ENCODE measurements around the gene GJB2.

GJB2 gene

GRCh38 chr13:20148501-20149183, 44.1 kb downstream of the GJB2 start:
- FAIRE-seq (no peak), DNase-seq (ENCODE audit: insufficient read length, low spot score) (no peak)
- TF ChIP-seq POLR2A (IDR thresholded peaks at IDR 0.05; ENCODE audit: low read depth, low read length), result no peak

GRCh38 chr13:20146381-20146780, 46.4 kb downstream of the GJB2 start:
- no peak for TF ChIP-seq POLR2A (IDR thresholded peaks at IDR 0.05; ENCODE audit: low read depth, low read length)
- no peak for FAIRE-seq
- DNase-seq (ENCODE audit: insufficient read length, low spot score), result no peak

DNA sequence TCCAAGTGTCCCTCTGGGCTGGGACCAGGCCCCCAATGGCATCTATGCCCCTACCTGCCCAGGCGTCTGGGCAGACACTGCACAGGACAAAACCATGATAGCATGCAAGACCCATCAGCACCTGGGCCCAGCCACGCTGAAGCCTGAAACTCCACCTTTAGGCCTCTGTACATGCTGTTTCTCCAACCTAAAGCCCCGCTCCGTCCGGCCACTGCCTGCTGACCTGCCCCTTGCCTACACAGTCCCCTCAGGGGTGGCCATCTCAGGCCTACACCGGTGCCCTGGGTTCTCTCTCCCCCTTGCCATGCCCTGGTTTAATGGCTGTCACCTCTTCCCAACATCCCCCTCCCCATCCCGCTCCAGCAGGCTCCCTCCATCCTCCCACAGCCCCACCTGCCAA, 47.2 kb downstream of the GJB2 start:
- FAIRE-seq (no peak), DNase-seq (ENCODE audit: insufficient read length, low spot score) (no peak)
- TF ChIP-seq POLR2A (IDR thresholded peaks at IDR 0.05; ENCODE audit: low read depth, low read length), result no peak

DNA sequence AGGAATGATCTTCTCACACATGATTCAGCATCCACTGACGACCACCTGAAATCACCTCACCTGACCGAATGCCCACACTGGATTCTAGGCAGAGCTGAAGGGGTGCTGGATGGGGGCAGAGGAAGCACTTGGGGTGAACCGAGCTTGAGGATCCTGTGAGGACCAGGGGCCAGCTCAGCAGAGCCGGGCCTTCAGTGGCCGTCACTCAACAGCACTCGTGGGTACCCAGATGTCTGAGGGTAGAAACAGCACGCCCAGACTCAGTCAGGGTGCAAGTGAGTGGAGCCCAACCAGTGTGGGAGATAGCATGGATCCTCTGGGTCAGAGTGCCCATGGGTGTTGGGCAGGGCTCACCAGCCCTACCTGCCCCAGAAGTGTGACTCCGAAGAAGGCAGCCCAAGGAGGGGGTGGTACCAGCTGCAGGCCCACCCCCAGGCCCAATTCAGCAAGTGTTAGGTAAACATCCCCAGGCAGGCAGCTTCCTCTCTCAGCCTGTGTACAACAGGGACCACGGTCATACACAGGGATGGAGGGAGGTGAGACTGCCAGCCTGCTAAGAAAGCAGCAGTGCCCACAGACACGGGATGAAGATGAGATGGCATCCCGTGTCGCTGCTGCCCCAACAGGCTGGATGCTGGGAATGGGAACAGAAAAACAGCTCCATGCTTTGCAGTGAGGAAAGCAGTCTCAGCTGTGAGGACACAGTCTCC, 48.4 kb downstream of the GJB2 start:
- DNase-seq (ENCODE audit: insufficient read length, low spot score) (no peak), FAIRE-seq (no peak)
- TF ChIP-seq POLR2A (IDR thresholded peaks at IDR 0.05; ENCODE audit: low read depth, low read length), result no peak

- no peak for TF ChIP-seq POLR2A (IDR thresholded peaks at IDR 0.05; ENCODE audit: low read depth, low read length)
- FAIRE-seq, result no peak
- no peak for DNase-seq (ENCODE audit: insufficient read length, low spot score)
These were observed 49.7 kb downstream of the GJB2 start for GRCh38 chr13:20142927-20143480.

- DNase-seq (ENCODE audit: insufficient read length, low spot score), result no peak
- no peak for FAIRE-seq
- TF ChIP-seq POLR2A (IDR thresholded peaks at IDR 0.05; ENCODE audit: low read depth, low read length), result no peak
These were observed 50.5 kb downstream of the GJB2 start for GRCh38 chr13:20142023-20142926.

DNA sequence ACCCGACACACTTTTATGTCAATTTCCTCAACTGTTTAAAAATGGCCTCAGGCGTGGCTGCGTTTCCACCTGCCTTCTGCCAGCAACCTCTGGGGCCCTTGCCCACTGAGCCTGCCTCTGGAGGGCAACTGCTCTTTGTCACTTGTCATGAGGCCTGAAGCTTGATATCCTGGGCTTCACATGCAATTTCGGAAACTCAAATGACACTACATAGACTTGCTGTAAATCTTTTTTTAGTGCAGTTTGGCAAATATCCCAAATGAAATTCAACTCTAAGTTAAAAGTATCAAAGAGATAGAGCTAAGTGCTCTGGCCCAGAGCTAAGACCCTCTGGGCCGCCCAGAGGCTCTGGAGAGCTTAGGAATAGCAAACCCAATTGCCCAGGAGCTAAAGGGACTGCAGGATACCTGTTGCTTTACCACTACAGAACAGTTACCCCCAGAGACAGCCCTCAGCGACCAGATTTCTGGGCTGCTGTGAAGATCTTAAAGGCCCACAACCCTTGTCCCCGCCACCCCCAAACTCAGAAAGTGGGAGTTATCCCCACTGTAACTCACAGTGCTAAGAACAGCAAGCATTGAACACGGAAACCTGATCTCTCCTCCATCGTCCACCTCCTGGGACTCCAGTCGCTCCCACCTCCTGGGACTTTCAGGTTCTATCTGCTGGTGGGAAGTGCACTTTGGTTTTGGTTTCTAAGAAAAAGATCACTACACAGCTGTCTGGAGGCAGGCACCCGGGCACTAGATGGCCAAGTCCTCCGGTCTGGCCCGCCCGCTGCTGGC, 51.3 kb downstream of the GJB2 start:
- DNase-seq (ENCODE audit: insufficient read length, low spot score) (no peak), FAIRE-seq (no peak)
- TF ChIP-seq POLR2A (IDR thresholded peaks at IDR 0.05; ENCODE audit: low read depth, low read length), result no peak

DNA sequence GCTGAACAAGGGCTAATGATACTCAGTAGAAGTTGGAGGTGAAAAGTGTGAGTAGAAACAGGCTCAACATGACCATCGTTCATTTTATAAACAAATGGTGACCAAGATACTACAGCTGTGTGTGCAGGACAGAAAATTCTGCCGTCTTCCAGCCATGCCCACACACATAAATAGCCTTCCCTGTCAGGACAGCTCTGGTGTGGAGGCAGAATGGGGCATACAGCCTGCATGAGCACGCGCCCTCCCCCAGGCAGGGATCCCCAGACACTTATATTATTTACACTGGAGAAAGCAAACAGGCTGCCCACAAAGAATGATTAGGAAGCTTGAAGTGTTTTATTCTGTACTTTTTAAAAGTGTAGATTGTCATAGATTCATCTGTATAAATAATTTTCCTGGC, 52.3 kb downstream of the GJB2 start:
- FAIRE-seq (no peak), DNase-seq (ENCODE audit: insufficient read length, low spot score) (no peak)
- TF ChIP-seq POLR2A (IDR thresholded peaks at IDR 0.05; ENCODE audit: low read depth, low read length), result no peak

GRCh38 chr13:20137875-20138274, 54.9 kb downstream of the GJB2 start:
- FAIRE-seq (no peak), DNase-seq (ENCODE audit: insufficient read length, low spot score) (no peak)
- TF ChIP-seq POLR2A (IDR thresholded peaks at IDR 0.05; ENCODE audit: low read depth, low read length), result no peak
